Measurements from ENCODE around the gene DIAPH2.

DIAPH2 gene

DNA sequence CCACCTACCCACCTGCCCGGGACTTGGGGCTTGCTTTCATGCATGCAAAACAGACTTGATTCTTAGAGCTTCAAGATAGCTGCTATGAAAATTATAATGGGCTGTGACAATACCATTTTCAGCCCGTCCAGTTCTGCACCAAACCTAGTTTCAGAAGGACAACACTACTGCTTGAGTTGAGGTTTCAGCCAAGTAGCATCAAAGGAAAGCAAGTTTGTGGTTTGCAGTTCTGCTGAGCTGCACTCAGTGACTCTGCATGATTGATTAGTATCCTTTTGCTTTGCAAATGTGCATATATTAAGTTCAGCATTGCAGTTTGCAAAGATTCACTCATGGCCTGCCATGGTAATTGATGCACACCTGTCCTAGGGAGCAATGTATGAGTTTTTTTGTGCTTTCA is 641.8 kb downstream of the DIAPH2 start:
- TF ChIP-seq OSR1 (CRISPR knock-in tag; IDR thresholded peaks at IDR 0.05) (no peak), CSDC2 (CRISPR knock-in tag; IDR thresholded peaks at IDR 0.05) (no peak), ARNTL (CRISPR knock-in tag; IDR thresholded peaks at IDR 0.05; ENCODE audit: borderline replicate concordance, low read depth) (no peak), PPARA (CRISPR knock-in tag; IDR thresholded peaks at IDR 0.05; ENCODE audit: borderline replicate concordance) (no peak), TOX (CRISPR knock-in tag; IDR thresholded peaks at IDR 0.05; ENCODE audit: borderline replicate concordance) (no peak), SNAI2 (CRISPR knock-in tag; IDR thresholded peaks at IDR 0.05) (no peak), ZFP3 (CRISPR knock-in tag; IDR thresholded peaks at IDR 0.05) (no peak), ZFP30 (CRISPR knock-in tag; IDR thresholded peaks at IDR 0.05) (no peak), POU6F1 (CRISPR knock-in tag; IDR thresholded peaks at IDR 0.05; ENCODE audit: borderline replicate concordance, low read depth) (no peak), GLIS3 (CRISPR knock-in tag; IDR thresholded peaks at IDR 0.05) (no peak), RARB (CRISPR knock-in tag; IDR thresholded peaks at IDR 0.05) (no peak), ISL1 (CRISPR knock-in tag; IDR thresholded peaks at IDR 0.05) (no peak), BACH2 (CRISPR knock-in tag; IDR thresholded peaks at IDR 0.05; ENCODE audit: borderline replicate concordance) (no peak)
- TF ChIP-seq, protein P1, sequence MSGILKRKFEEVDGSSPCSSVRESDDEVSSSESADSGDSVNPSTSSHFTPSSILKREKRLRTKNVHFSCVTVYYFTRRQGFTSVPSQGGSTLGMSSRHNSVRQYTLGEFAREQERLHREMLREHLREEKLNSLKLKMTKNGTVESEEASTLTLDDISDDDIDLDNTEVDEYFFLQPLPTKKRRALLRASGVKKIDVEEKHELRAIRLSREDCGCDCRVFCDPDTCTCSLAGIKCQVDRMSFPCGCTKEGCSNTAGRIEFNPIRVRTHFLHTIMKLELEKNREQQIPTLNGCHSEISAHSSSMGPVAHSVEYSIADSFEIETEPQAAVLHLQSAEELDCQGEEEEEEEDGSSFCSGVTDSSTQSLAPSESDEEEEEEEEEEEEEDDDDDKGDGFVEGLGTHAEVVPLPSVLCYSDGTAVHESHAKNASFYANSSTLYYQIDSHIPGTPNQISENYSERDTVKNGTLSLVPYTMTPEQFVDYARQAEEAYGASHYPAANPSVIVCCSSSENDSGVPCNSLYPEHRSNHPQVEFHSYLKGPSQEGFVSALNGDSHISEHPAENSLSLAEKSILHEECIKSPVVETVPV (CRISPR knock-in tag; IDR thresholded peaks at IDR 0.05): no peak
- TF ChIP-seq, protein P2, sequence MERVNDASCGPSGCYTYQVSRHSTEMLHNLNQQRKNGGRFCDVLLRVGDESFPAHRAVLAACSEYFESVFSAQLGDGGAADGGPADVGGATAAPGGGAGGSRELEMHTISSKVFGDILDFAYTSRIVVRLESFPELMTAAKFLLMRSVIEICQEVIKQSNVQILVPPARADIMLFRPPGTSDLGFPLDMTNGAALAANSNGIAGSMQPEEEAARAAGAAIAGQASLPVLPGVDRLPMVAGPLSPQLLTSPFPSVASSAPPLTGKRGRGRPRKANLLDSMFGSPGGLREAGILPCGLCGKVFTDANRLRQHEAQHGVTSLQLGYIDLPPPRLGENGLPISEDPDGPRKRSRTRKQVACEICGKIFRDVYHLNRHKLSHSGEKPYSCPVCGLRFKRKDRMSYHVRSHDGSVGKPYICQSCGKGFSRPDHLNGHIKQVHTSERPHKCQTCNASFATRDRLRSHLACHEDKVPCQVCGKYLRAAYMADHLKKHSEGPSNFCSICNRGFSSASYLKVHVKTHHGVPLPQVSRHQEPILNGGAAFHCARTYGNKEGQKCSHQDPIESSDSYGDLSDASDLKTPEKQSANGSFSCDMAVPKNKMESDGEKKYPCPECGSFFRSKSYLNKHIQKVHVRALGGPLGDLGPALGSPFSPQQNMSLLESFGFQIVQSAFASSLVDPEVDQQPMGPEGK (CRISPR knock-in tag; IDR thresholded peaks at IDR 0.05; ENCODE audit: borderline replicate concordance): no peak
- ATAC-seq: no peak

GRCh38 chrX:97328853-97329390 is 644.3 kb downstream of the DIAPH2 start:
- 0 out of 3 replicates have a peak, but pooled peaks have one; percentile 41 for ATAC-seq
- TF ChIP-seq ZNF565 (CRISPR knock-in tag; conservative IDR thresholded peaks at IDR 0.05; ENCODE audit: low read depth): no peak
- TF ChIP-seq GLIS3 (CRISPR knock-in tag; IDR thresholded peaks at IDR 0.05): no peak
- no peak for TF ChIP-seq TOX (CRISPR knock-in tag; IDR thresholded peaks at IDR 0.05; ENCODE audit: borderline replicate concordance)
- no peak for TF ChIP-seq PPARA (CRISPR knock-in tag; IDR thresholded peaks at IDR 0.05; ENCODE audit: borderline replicate concordance)
- TF ChIP-seq, protein P3, sequence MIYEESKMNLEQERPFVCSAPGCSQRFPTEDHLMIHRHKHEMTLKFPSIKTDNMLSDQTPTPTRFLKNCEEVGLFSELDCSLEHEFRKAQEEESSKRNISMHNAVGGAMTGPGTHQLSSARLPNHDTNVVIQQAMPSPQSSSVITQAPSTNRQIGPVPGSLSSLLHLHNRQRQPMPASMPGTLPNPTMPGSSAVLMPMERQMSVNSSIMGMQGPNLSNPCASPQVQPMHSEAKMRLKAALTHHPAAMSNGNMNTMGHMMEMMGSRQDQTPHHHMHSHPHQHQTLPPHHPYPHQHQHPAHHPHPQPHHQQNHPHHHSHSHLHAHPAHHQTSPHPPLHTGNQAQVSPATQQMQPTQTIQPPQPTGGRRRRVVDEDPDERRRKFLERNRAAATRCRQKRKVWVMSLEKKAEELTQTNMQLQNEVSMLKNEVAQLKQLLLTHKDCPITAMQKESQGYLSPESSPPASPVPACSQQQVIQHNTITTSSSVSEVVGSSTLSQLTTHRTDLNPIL (CRISPR knock-in tag; IDR thresholded peaks at IDR 0.05; ENCODE audit: low read depth): no peak
- TF ChIP-seq, protein P2 (CRISPR knock-in tag; IDR thresholded peaks at IDR 0.05; ENCODE audit: borderline replicate concordance): no peak
- no peak for TF ChIP-seq ZFP30 (CRISPR knock-in tag; IDR thresholded peaks at IDR 0.05)
- no peak for TF ChIP-seq ESRRG (CRISPR knock-in tag; IDR thresholded peaks at IDR 0.05)
- TF ChIP-seq ARNTL (CRISPR knock-in tag; IDR thresholded peaks at IDR 0.05; ENCODE audit: borderline replicate concordance, low read depth): no peak

DNA sequence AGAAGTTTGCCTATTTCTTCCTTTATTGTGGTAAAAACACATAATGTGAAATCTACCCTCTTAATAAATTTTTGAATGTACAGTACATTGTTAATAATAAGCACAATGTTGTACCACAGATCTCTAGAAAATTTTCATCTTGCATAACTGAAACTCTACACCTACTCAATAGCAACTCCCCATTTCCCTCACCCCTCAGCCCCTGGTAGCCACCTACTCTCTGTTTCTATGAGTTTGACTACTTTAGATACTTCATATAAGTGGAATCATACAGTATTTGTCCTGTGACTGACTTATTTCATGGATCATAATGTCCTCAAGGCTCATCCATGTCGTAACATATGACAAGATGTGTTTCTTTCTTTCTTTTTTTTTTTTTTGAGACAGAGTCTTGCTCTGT is 645.5 kb downstream of the DIAPH2 start:
- ATAC-seq: no peak
- TF ChIP-seq OSR1 (CRISPR knock-in tag; IDR thresholded peaks at IDR 0.05): no peak
- TF ChIP-seq BACH2 (CRISPR knock-in tag; IDR thresholded peaks at IDR 0.05; ENCODE audit: borderline replicate concordance): no peak
- no peak for TF ChIP-seq PPARA (CRISPR knock-in tag; IDR thresholded peaks at IDR 0.05; ENCODE audit: borderline replicate concordance)
- TF ChIP-seq ZC3H10 (CRISPR knock-in tag; IDR thresholded peaks at IDR 0.05): no peak
- no peak for TF ChIP-seq ISL1 (CRISPR knock-in tag; IDR thresholded peaks at IDR 0.05)
- TF ChIP-seq RARB (CRISPR knock-in tag; IDR thresholded peaks at IDR 0.05): no peak
- TF ChIP-seq, protein P1 (CRISPR knock-in tag; IDR thresholded peaks at IDR 0.05): no peak
- no peak for TF ChIP-seq ZNF70 (CRISPR knock-in tag; IDR thresholded peaks at IDR 0.05)
- TF ChIP-seq SNAI2 (CRISPR knock-in tag; IDR thresholded peaks at IDR 0.05): no peak
- TF ChIP-seq ARNTL (CRISPR knock-in tag; IDR thresholded peaks at IDR 0.05; ENCODE audit: borderline replicate concordance, low read depth): no peak
- no peak for TF ChIP-seq ZNF565 (CRISPR knock-in tag; conservative IDR thresholded peaks at IDR 0.05; ENCODE audit: low read depth)
- TF ChIP-seq, protein P4, sequence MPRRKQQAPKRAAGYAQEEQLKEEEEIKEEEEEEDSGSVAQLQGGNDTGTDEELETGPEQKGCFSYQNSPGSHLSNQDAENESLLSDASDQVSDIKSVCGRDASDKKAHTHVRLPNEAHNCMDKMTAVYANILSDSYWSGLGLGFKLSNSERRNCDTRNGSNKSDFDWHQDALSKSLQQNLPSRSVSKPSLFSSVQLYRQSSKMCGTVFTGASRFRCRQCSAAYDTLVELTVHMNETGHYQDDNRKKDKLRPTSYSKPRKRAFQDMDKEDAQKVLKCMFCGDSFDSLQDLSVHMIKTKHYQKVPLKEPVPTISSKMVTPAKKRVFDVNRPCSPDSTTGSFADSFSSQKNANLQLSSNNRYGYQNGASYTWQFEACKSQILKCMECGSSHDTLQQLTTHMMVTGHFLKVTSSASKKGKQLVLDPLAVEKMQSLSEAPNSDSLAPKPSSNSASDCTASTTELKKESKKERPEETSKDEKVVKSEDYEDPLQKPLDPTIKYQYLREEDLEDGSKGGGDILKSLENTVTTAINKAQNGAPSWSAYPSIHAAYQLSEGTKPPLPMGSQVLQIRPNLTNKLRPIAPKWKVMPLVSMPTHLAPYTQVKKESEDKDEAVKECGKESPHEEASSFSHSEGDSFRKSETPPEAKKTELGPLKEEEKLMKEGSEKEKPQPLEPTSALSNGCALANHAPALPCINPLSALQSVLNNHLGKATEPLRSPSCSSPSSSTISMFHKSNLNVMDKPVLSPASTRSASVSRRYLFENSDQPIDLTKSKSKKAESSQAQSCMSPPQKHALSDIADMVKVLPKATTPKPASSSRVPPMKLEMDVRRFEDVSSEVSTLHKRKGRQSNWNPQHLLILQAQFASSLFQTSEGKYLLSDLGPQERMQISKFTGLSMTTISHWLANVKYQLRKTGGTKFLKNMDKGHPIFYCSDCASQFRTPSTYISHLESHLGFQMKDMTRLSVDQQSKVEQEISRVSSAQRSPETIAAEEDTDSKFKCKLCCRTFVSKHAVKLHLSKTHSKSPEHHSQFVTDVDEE (CRISPR knock-in tag; IDR thresholded peaks at IDR 0.05): no peak
- TF ChIP-seq ZFP3 (CRISPR knock-in tag; IDR thresholded peaks at IDR 0.05): no peak
- TF ChIP-seq TOX (CRISPR knock-in tag; IDR thresholded peaks at IDR 0.05; ENCODE audit: borderline replicate concordance): no peak
- TF ChIP-seq GLIS3 (CRISPR knock-in tag; IDR thresholded peaks at IDR 0.05): no peak
